NCI-H1930 (cell line): ENCODE results near the gene GATA5.

Experiments used
- DNase-seq, 2 experiments: peaks; one replicate each; lab custom pipeline; 2025; lab: John Stamatoyannopoulos, UW

GATA5 gene

GRCh38 chr20:62472941-62473585, 2.7 kb downstream of the GATA5 start:
- DNase-seq, result no peak

- no peak for DNase-seq
Measured at GRCh38 chr20:62472138-62472940, 3.5 kb downstream of the GATA5 start.

- DNase-seq, result no peak
Measured at GRCh38 chr20:62470459-62470858, 5.3 kb downstream of the GATA5 start.

GRCh38 chr20:62470001-62470400, 5.8 kb downstream of the GATA5 start:
- DNase-seq, result no peak

- no peak for DNase-seq
Measured at GRCh38 chr20:62469352-62469751, 6.4 kb downstream of the GATA5 start.

GRCh38 chr20:62466806-62467537, 8.8 kb downstream of the GATA5 start:
- DNase-seq, result no peak

GRCh38 chr20:62466072-62466760, 9.6 kb downstream of the GATA5 start:
- DNase-seq, result no peak

GRCh38 chr20:62464990-62465389, 10.8 kb downstream of the GATA5 start:
- no peak for DNase-seq

GRCh38 chr20:62464425-62464770, 11.4 kb downstream of the GATA5 start:
- DNase-seq, result no peak

- no peak for DNase-seq
Measured at GRCh38 chr20:62463651-62464424, 12.0 kb downstream of the GATA5 start.

- no peak for DNase-seq
Measured at GRCh38 chr20:62462976-62463592, 12.7 kb downstream of the GATA5 start.

GRCh38 chr20:62461834-62462233, 14.0 kb downstream of the GATA5 start:
- DNase-seq, result no peak

GRCh38 chr20:62461157-62461556, 14.6 kb downstream of the GATA5 start:
- no peak for DNase-seq

- no peak for DNase-seq
Measured at GRCh38 chr20:62460678-62461077, 15.1 kb downstream of the GATA5 start.

- no peak for DNase-seq
Measured at GRCh38 chr20:62459488-62459887, 16.3 kb downstream of the GATA5 start.

- DNase-seq, result no peak
Measured at GRCh38 chr20:62458275-62459251, 17.2 kb downstream of the GATA5 start.

- no peak for DNase-seq
Measured at GRCh38 chr20:62457831-62458230, 18.0 kb downstream of the GATA5 start.

- no peak for DNase-seq
Measured at GRCh38 chr20:62457098-62457497, 18.7 kb downstream of the GATA5 start.

- no peak for DNase-seq
Measured at GRCh38 chr20:62455929-62456328, 19.9 kb downstream of the GATA5 start.
